DLD1 (cell line): ENCODE results near the gene MYO3A.
"Not testable (repeated sequence)": the region's sequence is repeated elsewhere in the genome, so short reads cannot be mapped to it uniquely, and the experiment has no call there.

ENCODE experiments used
- in situ Hi-C: cut with HindIII; loops from 2 replicates; pipeline ENCODE4 v1.10.0; 2017; ENCODE audit warnings: low sequenced_read_pairs

MYO3A gene

GRCh38 chr10:26067680-26068079 is 133.7 kb downstream of the MYO3A start:
- in situ Hi-C loops = no loop called here

- in situ Hi-C loops = not testable (repeated sequence)
These were observed 146.9 kb downstream of the MYO3A start for GRCh38 chr10:26080971-26081370.

GRCh38 chr10:26081459-26081858 is 147.4 kb downstream of the MYO3A start:
- in situ Hi-C loops = no loop called here

- in situ Hi-C loops = no loop called here
These were observed 151.5 kb downstream of the MYO3A start for GRCh38 chr10:26085549-26085948.

GRCh38 chr10:26087666-26088065 is 153.6 kb downstream of the MYO3A start:
- in situ Hi-C loops = no loop called here

GRCh38 chr10:26090026-26090425 is 156.0 kb downstream of the MYO3A start:
- in situ Hi-C loops = no loop called here

- in situ Hi-C loops = no loop called here
These were observed 156.7 kb downstream of the MYO3A start for GRCh38 chr10:26090762-26091161.

- in situ Hi-C loops = no loop called here
These were observed 159.2 kb downstream of the MYO3A start for GRCh38 chr10:26093229-26093628.

GRCh38 chr10:26095781-26096180 is 161.8 kb downstream of the MYO3A start:
- in situ Hi-C loops = no loop called here

- in situ Hi-C loops = not testable (repeated sequence)
These were observed 163.5 kb downstream of the MYO3A start for GRCh38 chr10:26097549-26097948.

GRCh38 chr10:26112532-26112931 is 178.5 kb downstream of the MYO3A start:
- in situ Hi-C loops = no loop called here

GRCh38 chr10:26138613-26139012 is 204.6 kb downstream of the MYO3A start:
- in situ Hi-C loops = no loop called here

- in situ Hi-C loops = no loop called here
These were observed 222.0 kb downstream of the MYO3A start for GRCh38 chr10:26156019-26156418.

- in situ Hi-C loops = no loop called here
These were observed 223.7 kb downstream of the MYO3A start for GRCh38 chr10:26157734-26158133.

GRCh38 chr10:26169466-26169865 is 235.4 kb downstream of the MYO3A start:
- in situ Hi-C loops = no loop called here

GRCh38 chr10:26172131-26172530 is 238.1 kb downstream of the MYO3A start:
- in situ Hi-C loops = no loop called here

- in situ Hi-C loops = no loop called here
These were observed 239.8 kb downstream of the MYO3A start for GRCh38 chr10:26173837-26174236.

GRCh38 chr10:26177341-26177740 is 243.3 kb downstream of the MYO3A start:
- in situ Hi-C loops = no loop called here

GRCh38 chr10:26194275-26194674 is 260.2 kb downstream of the MYO3A start:
- in situ Hi-C loops = no loop called here

- in situ Hi-C loops = no loop called here
These were observed 263.2 kb downstream of the MYO3A start for GRCh38 chr10:26197248-26197647.

- in situ Hi-C loops = no loop called here
These were observed 264.1 kb downstream of the MYO3A start for GRCh38 chr10:26198119-26198518.

GRCh38 chr10:26199841-26200240 is 265.8 kb downstream of the MYO3A start:
- in situ Hi-C loops = no loop called here

GRCh38 chr10:26205223-26205622 is 271.2 kb downstream of the MYO3A start:
- in situ Hi-C loops = no loop called here
